Measurements from ENCODE around the gene ZNF276.
A peak's percentile ranks its signal among the peaks of the same experiment; 100 is the strongest.

ZNF276 gene

GRCh38 chr16:89785523-89786155 is 64.3 kb downstream of the ZNF276 start:
- no peak for DNase-seq

- peak; percentile 58 for DNase-seq
Observed at GRCh38 chr16:89786474-89787364, 65.4 kb downstream of the ZNF276 start.

- DNase-seq: no peak
Observed at GRCh38 chr16:89787365-89787805, 66.0 kb downstream of the ZNF276 start.
